Measurements from ENCODE around the gene KCNN1. TPM values are rescaled to one million over a fixed set of nuclear protein-coding genes. Genes with fewer than 3 reads are reported as not detected.
A peak's percentile ranks its signal among the peaks of the same experiment; 100 is the strongest.

The KCNN1 gene
- total RNA-seq, 2 experiments from 2014 or later = 0.24 TPM; not detected in 1

GRCh38 chr19:17936379-17936778 lies 30.5 kb upstream of the KCNN1 start:
- POLR2A ChIA-PET = interaction anchor here (0.7 kb wide), 1 partner anchor 77 kb away, joined by 3 read pairs; the partner anchor contains the start of gene RPL18A
- no peak for DNase-seq
- intact Hi-C loops (cut with micrococcal nuclease) = no loop called here
- Mint-ChIP-seq H3K27me3 (no peaks in the 10 kb centered on the region), H3K4me3 (no peak overlapping the region), H3K4me1 (ENCODE audit: low read depth) (peaks cover 20% of the 10 kb centered on the region), H3K36me3 (peaks cover 6% of the 10 kb centered on the region), H3K9me3 (no peaks in the 10 kb centered on the region), H3K27ac (no peak overlapping the region)
- CTCF ChIA-PET = interaction anchor here (0.8 to 9.9 kb wide), 4 partner anchors 62 to 87 kb away, joined by 3 to 289 read pairs (median 12); partner anchors contain the start of gene RPL18A

GRCh38 chr19:17937371-17937900 lies 29.5 kb upstream of the KCNN1 start:
- no peak overlapping the region for H3K27ac Mint-ChIP-seq
- no peaks in the 10 kb centered on the region for H3K27me3 Mint-ChIP-seq
- DNase-seq = no peak
- no peaks in the 10 kb centered on the region for H3K9me3 Mint-ChIP-seq
- intact Hi-C loops (cut with micrococcal nuclease) = no loop called here
- ChIA-PET POLR2A (interaction anchor here (1.2 to 1.5 kb wide), 4 partner anchors 11 to 78 kb away, joined by 3 to 8 read pairs (median 5); partner anchors contain the start of gene RPL18A), CTCF (interaction anchor here (0.8 to 9.9 kb wide), 26 partner anchors 8 to 441 kb away, joined by 3 to 289 read pairs (median 4); partner anchors contain the start of genes ARRDC2, RPL18A and SLC5A5)
- H3K4me1 Mint-ChIP-seq (ENCODE audit: low read depth) = peaks cover 13% of the 10 kb centered on the region
- peaks cover 7% of the 10 kb centered on the region for H3K36me3 Mint-ChIP-seq
- H3K4me3 Mint-ChIP-seq = no peak overlapping the region

- Mint-ChIP-seq H3K4me1 (ENCODE audit: low read depth) (peaks cover 13% of the 10 kb centered on the region), H3K9me3 (no peaks in the 10 kb centered on the region), H3K36me3 (peaks cover 8% of the 10 kb centered on the region), H3K27ac (no peak overlapping the region), H3K27me3 (no peaks in the 10 kb centered on the region), H3K4me3 (no peak overlapping the region)
- intact Hi-C loops (cut with micrococcal nuclease) = loop anchor here (1.0 kb wide), 1 partner anchor 59 kb away; no protein-coding TSS in a partner anchor
- POLR2A ChIA-PET = interaction anchor here (0.5 to 1.5 kb wide), 5 partner anchors 10 to 79 kb away, joined by 3 to 8 read pairs (median 3); partner anchors contain the start of gene RPL18A
- DNase-seq = peak; percentile 91
- CTCF ChIA-PET = interaction anchor here (0.6 to 9.9 kb wide), 31 partner anchors 9 to 442 kb away, joined by 3 to 289 read pairs (median 4); partner anchors contain the start of genes ARRDC2, RPL18A and SLC5A5
These were observed 28.6 kb upstream of the KCNN1 start for GRCh38 chr19:17938092-17938845.

- intact Hi-C loops (cut with micrococcal nuclease) = no loop called here
- ChIA-PET POLR2A (interaction anchor here (1.3 kb wide), 1 partner anchor 10 kb away, joined by 5 read pairs; the partner anchor contains the start of gene CCDC124), CTCF (interaction anchor here (8.1 kb wide), 1 partner anchor 54 kb away, joined by 76 read pairs; no protein-coding TSS in a partner anchor)
- no peaks in the 10 kb centered on the region for H3K27me3 Mint-ChIP-seq
- no peak overlapping the region for H3K27ac Mint-ChIP-seq
- DNase-seq = no peak
- no peak overlapping the region for H3K4me3 Mint-ChIP-seq
- H3K36me3 Mint-ChIP-seq = peaks cover 7% of the 10 kb centered on the region
- H3K9me3 Mint-ChIP-seq = no peaks in the 10 kb centered on the region
- peaks cover 14% of the 10 kb centered on the region for H3K4me1 Mint-ChIP-seq (ENCODE audit: low read depth)
These were observed 24.7 kb upstream of the KCNN1 start for GRCh38 chr19:17942181-17942580.

GRCh38 chr19:17942582-17943273 lies 24.2 kb upstream of the KCNN1 start:
- Mint-ChIP-seq H3K4me1 (ENCODE audit: low read depth) (peaks cover 14% of the 10 kb centered on the region), H3K27ac (no peak overlapping the region), H3K36me3 (peaks cover 5% of the 10 kb centered on the region), H3K9me3 (no peaks in the 10 kb centered on the region), H3K27me3 (no peaks in the 10 kb centered on the region), H3K4me3 (no peak overlapping the region)
- ChIA-PET CTCF (interaction anchor here (8.1 kb wide), 1 partner anchor 54 kb away, joined by 76 read pairs; no protein-coding TSS in a partner anchor), POLR2A (interaction anchor here (0.6 to 1.3 kb wide), 2 partner anchors 10 to 602 kb away, joined by 4 to 5 read pairs; partner anchors contain the start of gene CCDC124)
- intact Hi-C loops (cut with micrococcal nuclease) = no loop called here
- no peak for DNase-seq

GRCh38 chr19:17943274-17944221 lies 23.4 kb upstream of the KCNN1 start:
- Mint-ChIP-seq H3K27ac (no peak overlapping the region), H3K4me3 (no peak overlapping the region), H3K36me3 (peaks cover 4% of the 10 kb centered on the region), H3K27me3 (no peaks in the 10 kb centered on the region), H3K9me3 (no peaks in the 10 kb centered on the region), H3K4me1 (ENCODE audit: low read depth) (peaks cover 14% of the 10 kb centered on the region)
- intact Hi-C loops (cut with micrococcal nuclease) = no loop called here
- POLR2A ChIA-PET = interaction anchor here (1.3 kb wide), 1 partner anchor 11 kb away, joined by 5 read pairs; the partner anchor contains the start of gene CCDC124
- CTCF ChIA-PET = interaction anchor here (1.0 to 8.1 kb wide), 3 partner anchors 11 to 84 kb away, joined by 5 to 76 read pairs (median 5); partner anchors contain the start of genes CCDC124 and RPL18A
- DNase-seq = no peak

GRCh38 chr19:17944301-17944700 lies 22.6 kb upstream of the KCNN1 start:
- Mint-ChIP-seq H3K9me3 (no peaks in the 10 kb centered on the region), H3K27me3 (peaks cover 7% of the 10 kb centered on the region), H3K4me3 (no peak overlapping the region), H3K36me3 (peaks cover 4% of the 10 kb centered on the region), H3K27ac (no peak overlapping the region), H3K4me1 (ENCODE audit: low read depth) (peaks cover 20% of the 10 kb centered on the region)
- ChIA-PET POLR2A (no interaction called here), CTCF (interaction anchor here (0.9 to 8.1 kb wide), 4 partner anchors 11 to 85 kb away, joined by 3 to 76 read pairs (median 5); partner anchors contain the start of genes CCDC124 and RPL18A)
- intact Hi-C loops (cut with micrococcal nuclease) = no loop called here
- no peak for DNase-seq

- intact Hi-C loops (cut with micrococcal nuclease) = loop anchor here (2.0 to 5.0 kb wide), 3 partner anchors 50 to 205 kb away; partner anchors contain the start of gene PIK3R2
- Mint-ChIP-seq H3K27me3 (peaks cover 31% of the 10 kb centered on the region), H3K9me3 (no peaks in the 10 kb centered on the region), H3K4me3 (peak overlapping the region; percentile 73), H3K36me3 (peaks cover 4% of the 10 kb centered on the region), H3K4me1 (ENCODE audit: low read depth) (peaks cover 45% of the 10 kb centered on the region), H3K27ac (peak overlapping the region; percentile 86)
- ChIA-PET CTCF (interaction anchor here (0.6 to 8.1 kb wide), 7 partner anchors 9 to 87 kb away, joined by 3 to 76 read pairs (median 7); partner anchors contain the start of genes CCDC124 and RPL18A), POLR2A (interaction anchor here (0.6 to 1.4 kb wide), 4 partner anchors 14 to 88 kb away, joined by 3 to 5 read pairs (median 4); partner anchors contain the start of genes ARRDC2 and CCDC124)
- DNase-seq = peak; percentile 57
These were observed 19.7 kb upstream of the KCNN1 start for GRCh38 chr19:17946965-17947784.

- Mint-ChIP-seq H3K4me3 (peak overlapping the region; percentile 52), H3K27ac (peak overlapping the region; percentile 86), H3K9me3 (no peaks in the 10 kb centered on the region), H3K4me1 (ENCODE audit: low read depth) (peaks cover 45% of the 10 kb centered on the region), H3K36me3 (peaks cover 2% of the 10 kb centered on the region), H3K27me3 (peaks cover 38% of the 10 kb centered on the region)
- ChIA-PET CTCF (interaction anchor here (0.6 to 8.1 kb wide), 6 partner anchors 10 to 88 kb away, joined by 3 to 76 read pairs (median 11); partner anchors contain the start of genes CCDC124 and RPL18A), POLR2A (interaction anchor here (0.8 to 1.5 kb wide), 4 partner anchors 10 to 89 kb away, joined by 3 to 5 read pairs (median 4); partner anchors contain the start of genes ARRDC2 and CCDC124)
- intact Hi-C loops (cut with micrococcal nuclease) = loop anchor here (1.0 to 5.0 kb wide), 4 partner anchors 49 to 204 kb away; partner anchors contain the start of gene PIK3R2
- DNase-seq = peak; percentile 96
These were observed 18.9 kb upstream of the KCNN1 start for GRCh38 chr19:17947815-17948513.
